NB4 (cell line): ENCODE measurements around the gene AHRR.
A peak's percentile ranks its signal among the peaks of the same experiment; 100 is the strongest.
"Not testable (repeated sequence)": the region's sequence is repeated elsewhere in the genome, so short reads cannot be mapped to it uniquely, and the experiment has no call there.

Experiments used
- DNase-seq: peaks from one replicate; pipeline ENCODE4 v3.0.0; 2010; ENCODE audit warnings: low read depth
- H3K4me3 ChIP-seq: one replicate; pipeline ENCODE4 v1.5.1; 2011; ENCODE audit warnings: mild to moderate bottlenecking, low read depth, low read length, moderate library complexity
- MYC ChIP-seq: IDR thresholded peaks from 2 replicates; pipeline ENCODE4 v1.6.1; 2011; ENCODE audit warnings: low read depth, low read length
- POLR2A ChIP-seq: IDR thresholded peaks from 2 replicates; pipeline ENCODE4 v1.6.1; 2011; ENCODE audit warnings: mild to moderate bottlenecking; ENCODE audit not compliant: insufficient read length; ENCODE audit errors: extremely low read depth
- TF ChIP-seq, protein P1 (sequence below): IDR thresholded peaks from 2 replicates; pipeline ENCODE4 v1.6.1; 2011; ENCODE audit warnings: low read depth, low read length
- TF ChIP-seq, protein P2 (sequence below): IDR thresholded peaks from one replicate; pipeline ENCODE4 v1.5.1; 2012; ENCODE audit warnings: low read depth, low read length

AHRR gene

DNA sequence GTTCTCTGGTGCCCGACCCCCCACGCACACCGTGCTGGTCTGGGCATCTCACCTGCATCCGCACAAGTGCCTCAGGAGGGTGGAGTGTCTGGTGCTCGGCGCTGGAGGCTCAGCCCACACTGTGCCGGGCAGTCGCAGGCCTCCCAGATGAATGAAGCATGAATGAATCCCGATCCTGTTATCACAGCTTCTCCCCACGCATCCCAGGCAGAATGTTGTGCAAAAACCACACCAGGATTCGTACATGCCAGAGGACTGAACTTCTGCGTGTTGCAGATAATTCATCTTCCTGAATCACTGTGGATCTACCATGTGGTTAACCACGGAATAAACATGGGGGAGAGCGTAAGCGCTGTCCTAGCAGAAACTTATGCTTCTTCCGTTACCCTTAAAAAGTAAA, 24.6 kb upstream of the AHRR start:
- DNase-seq = peak; percentile 64
- TF ChIP-seq, protein P1, sequence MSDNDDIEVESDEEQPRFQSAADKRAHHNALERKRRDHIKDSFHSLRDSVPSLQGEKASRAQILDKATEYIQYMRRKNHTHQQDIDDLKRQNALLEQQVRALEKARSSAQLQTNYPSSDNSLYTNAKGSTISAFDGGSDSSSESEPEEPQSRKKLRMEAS = peak; percentile 43; the same call in 1 of the 2 replicates
- 0 out of 2 replicates have a peak, but pooled peaks have one; percentile 25 for TF ChIP-seq MYC
- H3K4me3 ChIP-seq = not testable (repeated sequence)

DNA sequence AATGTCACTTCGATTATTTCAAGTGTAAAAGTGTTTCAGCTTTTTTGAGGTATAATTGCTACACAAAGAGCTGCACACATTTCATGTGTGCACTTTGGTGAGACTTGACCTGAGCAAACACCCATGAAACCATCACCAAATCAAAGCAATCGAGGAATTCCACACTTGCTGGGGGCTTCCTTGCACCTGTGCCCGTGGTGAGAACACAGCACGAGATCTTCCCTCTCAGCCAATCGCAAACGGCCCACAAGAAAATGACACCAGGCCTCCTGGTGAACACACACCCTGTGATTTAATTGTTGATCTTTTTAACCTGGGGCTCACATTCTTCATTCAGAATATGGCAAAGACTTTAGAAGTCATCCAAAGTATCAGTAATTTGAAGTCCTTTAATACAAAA, 24.1 kb upstream of the AHRR start:
- DNase-seq, H3K4me3 ChIP-seq: not testable (repeated sequence)

DNA sequence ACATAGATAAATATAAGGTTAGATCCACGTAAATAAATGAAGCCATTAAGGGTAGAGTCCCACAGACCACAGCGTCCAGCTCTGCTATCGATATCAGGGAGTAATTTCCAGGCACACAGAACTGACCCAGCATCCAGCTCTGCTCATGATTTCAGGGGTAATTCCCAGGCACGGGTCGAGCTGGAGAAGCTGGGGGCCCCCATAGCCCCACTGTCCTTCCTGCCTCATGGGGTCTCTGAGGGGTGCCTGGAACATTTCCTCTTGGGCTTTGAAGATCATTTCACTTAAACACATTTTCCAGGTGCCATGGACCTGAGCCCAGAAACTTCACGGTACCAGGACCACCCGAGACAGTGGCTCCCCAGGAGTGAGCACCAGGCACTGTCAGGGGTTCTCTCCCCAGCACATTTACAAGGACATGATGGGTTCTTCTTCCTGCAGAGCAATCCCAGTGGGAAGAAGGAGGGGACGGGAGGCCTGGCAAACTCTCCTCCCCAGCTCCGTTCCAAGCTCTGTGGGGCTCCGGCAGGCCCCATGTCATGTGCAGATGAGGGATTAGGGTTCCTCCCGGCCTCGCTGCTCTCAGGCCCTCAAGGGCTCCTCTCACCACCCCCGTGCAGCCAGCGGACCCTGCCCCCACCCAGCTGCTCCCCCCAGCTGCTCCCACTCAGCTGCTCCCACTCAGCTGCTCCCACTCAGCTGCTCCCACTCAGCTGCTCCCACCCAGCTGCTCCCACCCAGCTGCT, 23.4 kb upstream of the AHRR start:
- not testable (repeated sequence) for H3K4me3 ChIP-seq, DNase-seq

DNA sequence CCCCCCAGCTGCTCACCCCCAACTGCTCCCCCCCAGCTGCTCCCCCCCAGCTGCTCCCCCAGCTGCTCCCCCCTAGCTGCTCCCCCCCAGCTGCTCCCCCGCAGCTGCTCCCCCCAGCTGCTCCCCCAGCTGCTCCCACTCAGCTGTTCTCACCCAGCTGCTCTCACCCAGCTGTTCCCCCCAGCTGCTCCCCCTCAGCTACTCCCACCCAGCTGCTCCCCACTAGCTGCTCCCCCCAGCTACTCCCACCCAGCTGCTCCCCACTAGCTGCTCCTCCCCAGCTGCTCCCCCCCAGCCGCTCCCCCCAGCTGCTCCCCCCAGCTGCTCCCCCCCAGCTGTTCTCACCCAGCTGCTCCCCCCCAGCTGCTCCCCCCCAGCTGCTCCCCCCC, 22.8 kb upstream of the AHRR start:
- no peak for DNase-seq
- TF ChIP-seq MYC (no peak), POLR2A (no peak)
- TF ChIP-seq, protein P1 = no peak
- TF ChIP-seq, protein P2, sequence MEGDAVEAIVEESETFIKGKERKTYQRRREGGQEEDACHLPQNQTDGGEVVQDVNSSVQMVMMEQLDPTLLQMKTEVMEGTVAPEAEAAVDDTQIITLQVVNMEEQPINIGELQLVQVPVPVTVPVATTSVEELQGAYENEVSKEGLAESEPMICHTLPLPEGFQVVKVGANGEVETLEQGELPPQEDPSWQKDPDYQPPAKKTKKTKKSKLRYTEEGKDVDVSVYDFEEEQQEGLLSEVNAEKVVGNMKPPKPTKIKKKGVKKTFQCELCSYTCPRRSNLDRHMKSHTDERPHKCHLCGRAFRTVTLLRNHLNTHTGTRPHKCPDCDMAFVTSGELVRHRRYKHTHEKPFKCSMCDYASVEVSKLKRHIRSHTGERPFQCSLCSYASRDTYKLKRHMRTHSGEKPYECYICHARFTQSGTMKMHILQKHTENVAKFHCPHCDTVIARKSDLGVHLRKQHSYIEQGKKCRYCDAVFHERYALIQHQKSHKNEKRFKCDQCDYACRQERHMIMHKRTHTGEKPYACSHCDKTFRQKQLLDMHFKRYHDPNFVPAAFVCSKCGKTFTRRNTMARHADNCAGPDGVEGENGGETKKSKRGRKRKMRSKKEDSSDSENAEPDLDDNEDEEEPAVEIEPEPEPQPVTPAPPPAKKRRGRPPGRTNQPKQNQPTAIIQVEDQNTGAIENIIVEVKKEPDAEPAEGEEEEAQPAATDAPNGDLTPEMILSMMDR = no peak
- H3K4me3 ChIP-seq = no peak overlapping the region

DNA sequence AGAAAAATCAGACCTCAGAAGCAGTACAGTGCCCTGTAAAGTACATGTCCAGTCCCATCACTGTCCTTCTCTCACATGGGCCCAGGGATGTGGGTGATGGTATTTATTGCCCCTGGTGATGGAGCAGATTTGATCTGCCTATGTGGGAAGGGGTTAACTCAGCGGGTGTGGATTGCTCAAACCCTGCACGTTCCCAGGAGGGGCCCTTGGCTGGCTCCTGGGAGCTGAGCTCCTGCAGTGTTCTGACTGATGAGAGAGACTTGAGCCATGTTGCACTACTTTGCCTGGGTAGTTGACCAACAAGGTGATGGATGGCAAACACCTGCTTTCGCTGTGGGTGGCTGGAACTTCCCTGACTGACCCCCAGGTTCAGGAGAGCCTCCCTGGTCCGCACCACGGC, 21.6 kb upstream of the AHRR start:
- DNase-seq, H3K4me3 ChIP-seq: not testable (repeated sequence)

DNA sequence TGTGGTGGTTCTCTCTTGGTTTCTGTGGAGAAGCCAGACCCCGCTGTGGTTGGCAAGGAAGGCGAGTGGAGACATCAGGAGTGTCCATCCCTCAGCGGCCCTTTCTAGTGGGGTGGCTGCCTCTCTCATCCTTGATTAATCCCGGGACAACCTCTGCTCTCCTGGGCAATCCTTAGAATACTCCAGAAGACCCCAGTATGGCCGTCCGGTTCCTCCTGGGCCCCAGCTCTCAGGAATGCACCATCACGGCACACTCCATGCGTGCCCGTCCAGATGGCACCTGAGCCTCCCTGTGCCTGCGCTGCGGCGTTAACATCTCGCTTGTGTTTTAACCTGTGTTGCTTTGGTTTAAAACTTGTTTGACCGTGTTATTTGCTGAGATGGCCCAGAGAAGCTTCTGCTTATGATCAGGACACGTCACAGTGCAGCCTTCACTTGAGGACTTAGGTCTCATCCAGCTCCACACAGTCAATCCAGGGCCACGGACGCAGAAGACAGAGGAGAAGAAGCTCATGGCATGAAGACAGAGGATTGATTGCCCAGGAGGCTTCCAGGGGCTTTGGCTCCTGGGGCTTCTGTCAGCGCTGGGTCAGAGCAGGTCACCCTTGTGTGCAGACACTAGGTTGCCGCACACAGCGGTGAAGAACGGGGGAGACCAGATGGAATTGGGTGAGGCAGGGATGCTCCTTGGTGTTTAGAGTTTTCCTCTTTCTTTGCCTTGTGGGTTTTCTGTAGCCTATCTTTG, 20.7 kb upstream of the AHRR start:
- H3K4me3 ChIP-seq, DNase-seq: not testable (repeated sequence)

DNA sequence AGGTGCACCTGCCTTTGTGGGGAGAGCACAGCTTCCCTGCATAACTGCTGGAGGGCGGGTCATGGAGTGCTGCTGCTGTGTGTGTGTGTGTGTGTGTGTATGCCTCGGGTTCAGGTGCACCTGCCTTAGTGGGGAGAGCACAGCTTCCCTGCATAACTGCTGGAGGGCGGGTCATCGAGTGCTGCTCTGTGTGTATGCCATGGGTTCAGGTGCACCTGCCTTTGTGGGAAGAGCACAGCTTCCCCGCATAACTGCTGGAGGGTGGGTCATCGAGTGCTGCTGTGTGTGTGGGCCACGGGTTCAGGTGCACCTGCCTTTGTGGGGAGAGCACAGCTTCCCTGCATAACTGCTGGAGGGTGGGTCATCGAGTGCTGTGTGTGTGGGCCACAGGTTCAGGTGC, 19.1 kb upstream of the AHRR start:
- not testable (repeated sequence) for H3K4me3 ChIP-seq, DNase-seq

DNA sequence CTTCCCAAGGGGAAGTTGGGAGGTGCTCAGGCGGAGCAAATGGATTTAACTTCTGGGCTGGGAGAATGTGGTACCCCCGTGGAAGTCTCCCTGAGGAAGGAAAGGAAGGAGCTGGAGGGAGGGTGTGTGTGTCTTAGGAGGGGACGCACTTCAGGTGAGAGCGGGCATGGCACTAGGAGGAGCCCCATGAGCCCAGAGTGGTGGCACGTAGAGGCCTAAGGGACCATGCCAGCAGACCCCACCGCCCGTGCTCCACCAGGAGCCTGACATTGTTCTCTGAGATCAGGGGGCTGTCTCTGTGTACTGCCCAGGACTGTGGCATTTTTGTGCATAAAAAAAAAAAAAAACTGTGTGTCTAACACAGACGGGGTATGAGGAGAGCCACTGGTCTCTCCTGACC, 18.5 kb upstream of the AHRR start:
- TF ChIP-seq MYC (no peak), POLR2A (no peak)
- TF ChIP-seq, protein P1 = no peak
- TF ChIP-seq, protein P2 = no peak
- no peak overlapping the region for H3K4me3 ChIP-seq
- no peak for DNase-seq

DNA sequence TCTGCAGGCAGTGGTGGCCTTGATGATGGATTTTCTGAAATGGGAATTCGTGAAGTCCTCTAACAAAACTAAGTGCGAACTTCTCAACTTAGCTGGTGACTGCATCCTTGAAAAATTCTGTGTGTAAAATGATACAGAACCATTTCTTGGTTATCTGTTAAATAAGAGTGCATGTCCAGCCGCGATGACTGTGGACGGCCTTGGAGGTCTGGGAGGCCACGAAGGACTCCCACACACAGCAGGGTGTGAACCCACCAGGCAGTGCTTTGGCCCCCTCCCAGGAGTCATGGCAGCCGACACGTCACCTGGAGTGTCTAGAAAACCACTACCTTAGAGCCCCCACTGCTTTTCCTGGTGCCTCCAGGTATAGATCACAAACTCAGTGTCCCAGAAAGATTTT, 17.8 kb upstream of the AHRR start:
- H3K4me3 ChIP-seq, DNase-seq: not testable (repeated sequence)

DNA sequence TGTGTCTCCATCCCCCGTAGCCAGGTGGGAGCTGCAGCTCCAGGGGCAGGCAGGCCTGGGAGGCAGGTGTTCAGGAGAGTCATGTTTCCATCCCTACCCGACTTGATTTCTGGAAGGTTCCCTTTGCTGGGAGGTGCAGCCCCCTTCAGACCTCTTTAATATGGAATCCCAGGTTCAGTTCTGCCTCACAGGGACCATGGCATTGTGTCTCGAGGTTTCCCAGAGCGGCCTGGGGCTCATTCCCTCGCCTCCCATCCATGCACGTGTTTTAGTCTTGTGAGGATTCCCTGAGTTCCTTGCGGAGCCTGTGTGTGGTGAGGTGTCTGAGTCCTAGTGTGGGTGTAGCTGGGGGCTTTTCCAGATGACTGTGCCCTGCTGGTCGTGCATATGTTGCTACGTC, 16.5 kb upstream of the AHRR start:
- no peak overlapping the region for H3K4me3 ChIP-seq
- DNase-seq = no peak
- no peak for TF ChIP-seq MYC
- no peak for TF ChIP-seq POLR2A

DNA sequence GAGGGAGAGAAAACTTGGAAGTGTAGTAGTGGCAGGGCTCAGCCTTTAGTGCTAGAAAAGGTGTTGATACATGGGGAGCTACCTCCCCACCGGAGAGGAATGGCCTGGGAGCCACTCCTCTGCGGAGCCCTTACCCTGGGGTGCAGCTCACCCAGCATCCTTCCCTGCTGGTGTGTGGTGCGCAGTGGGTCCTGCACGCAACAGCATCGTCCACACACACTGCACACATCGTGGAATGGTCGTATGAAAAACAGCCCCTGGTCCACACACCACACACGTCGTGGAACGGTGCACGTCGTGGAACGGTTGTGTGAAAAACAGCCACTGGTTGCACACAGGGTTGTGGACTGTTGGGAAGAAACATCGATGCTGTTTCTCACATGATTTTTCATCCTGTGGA, 16.1 kb upstream of the AHRR start:
- H3K4me3 ChIP-seq = no peak overlapping the region
- no peak for DNase-seq
- TF ChIP-seq, protein P1 = no peak
- no peak for TF ChIP-seq MYC
- TF ChIP-seq, protein P2 = no peak
- TF ChIP-seq POLR2A = no peak
